Spleen (tissue), 3 donors: ENCODE data around the gene RNFT2.

ENCODE experiments used
- POLR2A ChIP-seq, 3 donors: fragments of 450-650 bp; IDR thresholded peaks; one replicate each; pipeline ENCODE4 v1.5.1; 2017; ENCODE audit warnings: antibody characterized with exemption in 3 of 3, mild to moderate bottlenecking in 1 of 3
- POLR2AphosphoS5 ChIP-seq, 3 donors: sonication (generic); formaldehyde crosslinking; IDR thresholded peaks; one replicate each; pipeline ENCODE4 v1.5.1; 2017; ENCODE audit warnings: antibody characterized with exemption in 3 of 3

- no peak for TF ChIP-seq POLR2A (IDR thresholded peaks at IDR 0.05)
- TF ChIP-seq POLR2AphosphoS5 (IDR thresholded peaks at IDR 0.05): no peak
Measured at GRCh38 chr12:116867523-116867922, 129.4 kb downstream of the RNFT2 start.
